HG02884 (cell line): Measurements from ENCODE around the gene CD2AP.
"Not testable (repeated sequence)": the region's sequence is repeated elsewhere in the genome, so short reads cannot be mapped to it uniquely, and the experiment has no call there.

Source experiments
- ATAC-seq: cut with Tn5 transposase; IDR thresholded peaks from one replicate; pipeline ENCODE4 v1.9.1; 2021; ENCODE audit warnings: mild to moderate bottlenecking, moderate library complexity; ENCODE audit not compliant: unreplicated experiment

CD2AP gene

GRCh38 chr6:47553243-47553642 is 75.7 kb downstream of the CD2AP start:
- not testable (repeated sequence) for ATAC-seq

- not testable (repeated sequence) for ATAC-seq
These were observed 78.9 kb downstream of the CD2AP start for GRCh38 chr6:47556459-47556858.

- no peak for ATAC-seq
These were observed 85.6 kb downstream of the CD2AP start for GRCh38 chr6:47563162-47563561.

GRCh38 chr6:47566602-47567001 is 89.0 kb downstream of the CD2AP start:
- ATAC-seq = not testable (repeated sequence)

- no peak for ATAC-seq
These were observed 90.0 kb downstream of the CD2AP start for GRCh38 chr6:47567586-47567985.

GRCh38 chr6:47571488-47571887 is 93.9 kb downstream of the CD2AP start:
- ATAC-seq = no peak

GRCh38 chr6:47573109-47573508 is 95.5 kb downstream of the CD2AP start:
- no peak for ATAC-seq

- no peak for ATAC-seq
These were observed 97.2 kb downstream of the CD2AP start for GRCh38 chr6:47574789-47575188.

GRCh38 chr6:47579040-47579439 is 101.5 kb downstream of the CD2AP start:
- no peak for ATAC-seq

- peak; percentile 84 for ATAC-seq
These were observed 104.0 kb downstream of the CD2AP start for GRCh38 chr6:47581591-47581990.

GRCh38 chr6:47587493-47587892 is 109.9 kb downstream of the CD2AP start:
- ATAC-seq = no peak

- ATAC-seq = no peak
These were observed 114.7 kb downstream of the CD2AP start for GRCh38 chr6:47592131-47592840.

GRCh38 chr6:47593979-47594378 is 116.4 kb downstream of the CD2AP start:
- ATAC-seq = no peak

- no peak for ATAC-seq
These were observed 118.2 kb downstream of the CD2AP start for GRCh38 chr6:47595785-47596184.

- ATAC-seq = no peak
These were observed 120.8 kb downstream of the CD2AP start for GRCh38 chr6:47598367-47598766.

GRCh38 chr6:47599512-47599911 is 121.9 kb downstream of the CD2AP start:
- ATAC-seq = no peak

GRCh38 chr6:47603227-47603626 is 125.6 kb downstream of the CD2AP start:
- no peak for ATAC-seq

GRCh38 chr6:47603995-47604394 is 126.4 kb downstream of the CD2AP start:
- no peak for ATAC-seq

GRCh38 chr6:47621838-47622449 is 144.4 kb downstream of the CD2AP start:
- ATAC-seq = no peak

- ATAC-seq = no peak
These were observed 149.2 kb downstream of the CD2AP start for GRCh38 chr6:47626782-47627181.

GRCh38 chr6:47628448-47629272 is 151.1 kb downstream of the CD2AP start:
- no peak for ATAC-seq

- no peak for ATAC-seq
These were observed 152.4 kb downstream of the CD2AP start for GRCh38 chr6:47629954-47630353.
